ENCODE results near the gene CCR5. TPM values are rescaled to one million over a fixed set of nuclear protein-coding genes. Genes with fewer than 3 reads are reported as not detected.

The CCR5 gene
- total and polyA plus RNA-seq, 9 of the 15 experiments (the other 6 are each of a cell fraction or from before 2014, with no cell fraction given), result not detected

GRCh38 chr3:46395210-46395661 is 24.5 kb downstream of the CCR5 start (continued):
- TF ChIP-seq ZNF512 (tag; IDR thresholded peaks at IDR 0.05) (no peak), ATF3 (IDR thresholded peaks at IDR 0.05) (peak; percentile 64), ATF3 (CRISPR knock-in tag; conservative IDR thresholded peaks at IDR 0.05) (no peak), CTCFL (IDR thresholded peaks at IDR 0.05; ENCODE audit: borderline replicate concordance, insufficient read depth, low read depth, low read length, poor library complexity, severe bottlenecking) (peak; percentile 35), KHSRP (IDR thresholded peaks at IDR 0.05) (no peak), RCOR1 (IDR thresholded peaks at IDR 0.05; ENCODE audit: borderline replicate concordance in 1 of 2, low read depth in 2 of 2, low read length in 2 of 2) (peak in 1 of 2 experiments; percentile 38; a peak in 1 of 4 replicates), ARID3B (CRISPR knock-in tag; IDR thresholded peaks at IDR 0.05; ENCODE audit: borderline replicate concordance) (no peak), RBM17 (IDR thresholded peaks at IDR 0.05; ENCODE audit: borderline replicate concordance, low read depth, low read length) (no peak), MEIS2 (IDR thresholded peaks at IDR 0.05; ENCODE audit: partially characterized antibody) (peak; percentile 24), MAFG (tag; conservative IDR thresholded peaks at IDR 0.05) (peak; percentile 37), CEBPG (CRISPR knock-in tag; IDR thresholded peaks at IDR 0.05) (no peak), CEBPG (tag; conservative IDR thresholded peaks at IDR 0.05 in 1 of 2, IDR thresholded peaks at IDR 0.05 in 1 of 2) (peak; percentile 89 to 93), TARDBP (IDR thresholded peaks at IDR 0.05) (no peak; the same call in 1 of the 2 replicates), SMAD3 (CRISPR knock-in tag; conservative IDR thresholded peaks at IDR 0.05) (no peak), ZNF41 (CRISPR knock-in tag; conservative IDR thresholded peaks at IDR 0.05) (no peak), PCBP1 (IDR thresholded peaks at IDR 0.05; ENCODE audit: low read depth, low read length, poor library complexity, severe bottlenecking) (no peak), ZKSCAN1 (IDR thresholded peaks at IDR 0.05; ENCODE audit: low read depth, low read length) (no peak), SIN3A (IDR thresholded peaks at IDR 0.05; ENCODE audit: borderline replicate concordance in 2 of 2, control insufficient read depth in 1 of 2, low read depth in 2 of 2, low read length in 2 of 2) (no peak), RFX7 (CRISPR knock-in tag; IDR thresholded peaks at IDR 0.05) (no peak), ZNF23 (CRISPR knock-in tag; IDR thresholded peaks at IDR 0.05) (no peak)

Data from K562 (cell line).